K562 (cell line): ENCODE measurements around the gene SYPL2. TPM values are rescaled to one million over a fixed set of nuclear protein-coding genes. Genes with fewer than 3 reads are reported as not detected.

Experiments
- ARID2 ChIP-seq: fragments of 450-650 bp; IDR thresholded peaks from 2 replicates; pipeline ENCODE4 v1.6.1; 2017; ENCODE audit warnings: antibody characterized with exemption, mild to moderate bottlenecking
- ATF1 ChIP-seq, 2 experiments: fragments of 450-650 bp in 1 of 2; IDR thresholded peaks; 2 replicates each; pipeline ENCODE4 v1.6.1; 2016; ENCODE audit warnings: missing compliant biosample characterization in 1 of 2, missing genetic modification characterization in 1 of 2
- GTF2E2 ChIP-seq: fragments of 200-800 bp; sonication (Bioruptor generic); IDR thresholded peaks from 2 replicates; pipeline ENCODE4 v1.6.1; 2016; ENCODE audit warnings: missing genetic modification characterization, missing compliant biosample characterization
- HLTF ChIP-seq: fragments of 450-650 bp; IDR thresholded peaks from 2 replicates; pipeline ENCODE4 v1.6.1; 2016
- NCOA2 ChIP-seq, 2 experiments: fragments of 450-650 bp; IDR thresholded peaks; 2 replicates each; pipeline ENCODE4 v1.6.1; 2018; ENCODE audit warnings: mild to moderate bottlenecking in 2 of 2, moderate library complexity in 1 of 2; ENCODE audit not compliant: partially characterized antibody in 2 of 2
- SPI1 ChIP-seq: IDR thresholded peaks from 2 replicates; pipeline ENCODE4 v1.6.1; 2011; ENCODE audit warnings: low read depth, low read length, control low read depth, borderline replicate concordance
- TFAM ChIP-seq: fragments of 250-450 bp; sonication (Bioruptor Pico); conservative IDR thresholded peaks from 2 replicates; pipeline ENCODE4 v1.5.0; 2021; ENCODE audit warnings: mild to moderate bottlenecking, moderate library complexity
- ZFPM2 ChIP-seq: fragments of 250-450 bp; sonication (Bioruptor Pico); IDR thresholded peaks from 2 replicates; pipeline ENCODE4 v1.5.1; 2022; ENCODE audit warnings: mild to moderate bottlenecking
- ZNF253 ChIP-seq: fragments of 250-450 bp; sonication (Bioruptor Pico); conservative IDR thresholded peaks from 2 replicates; pipeline ENCODE4 v1.6.1; 2021; ENCODE audit warnings: mild to moderate bottlenecking
- ZNF282 ChIP-seq: sonication (generic); formaldehyde crosslinking; IDR thresholded peaks from 2 replicates; pipeline ENCODE4 v1.8.1; 2023; ENCODE audit warnings: missing genetic modification reagents
- ZNF586 ChIP-seq: fragments of 450-650 bp; formaldehyde crosslinking; conservative IDR thresholded peaks from 2 replicates; pipeline ENCODE4 v1.4.0; 2020; ENCODE audit warnings: mild to moderate bottlenecking, moderate library complexity
- ZNF695 ChIP-seq: fragments of 450-650 bp; formaldehyde crosslinking; IDR thresholded peaks from 2 replicates; pipeline ENCODE4 v1.4.0; 2020; ENCODE audit warnings: mild to moderate bottlenecking, moderate library complexity
- polyA plus RNA-seq, 8 experiments: library from polyadenylated mRNA; depleted of rRNA in 4 of 8; stranded (reverse) in 5 of 8; unstranded in 3 of 8; fragments of >200 nt; fragmentation: Nextera tagmentation in 2 of 8; fragmentation: Illumina TruSeq in 1 of 8; extraction: Ambion mirVana in 2 of 8; extraction: Trizol in 1 of 8; gene quantifications; 2 replicates each; pipeline versions ENCODE4 v1.2.1 to v1.2.3, GENCODE V29; 2011 to 2014; ENCODE audit warnings: inconsistent platforms in 1 of 8, missing spikeins in 1 of 8
- total RNA-seq, 7 experiments: library from RNA; depleted of rRNA in 6 of 7; stranded (reverse); fragments of >200 nt in 6 of 7; fragmentation: Illumina TruSeq in 2 of 7; extraction: Trizol in 2 of 7; gene quantifications; 2 replicates each; pipeline versions ENCODE4 v1.2.1 to v1.2.3, GENCODE V29; 2011 to 2021; ENCODE audit warnings: low replicate concordance in 1 of 7
- TF ChIP-seq, protein P1 (sequence below): fragments of 250-450 bp; sonication (Bioruptor Pico); IDR thresholded peaks from 2 replicates; pipeline ENCODE4 v1.5.0; 2021
- TF ChIP-seq, protein P2 (sequence below): fragments of 450-650 bp; formaldehyde crosslinking; IDR thresholded peaks from 2 replicates; pipeline ENCODE4 v1.4.0; 2022; ENCODE audit warnings: mild to moderate bottlenecking, moderate library complexity
- TF ChIP-seq, protein P3 (sequence below): sonication (generic); formaldehyde crosslinking; IDR thresholded peaks from 2 replicates; pipeline ENCODE4 v1.8.1; 2023; ENCODE audit warnings: mild to moderate bottlenecking, missing genetic modification reagents

Gene SYPL2
- total and polyA plus RNA-seq, 9 of the 15 experiments (the other 6 are each of a cell fraction or from before 2014, with no cell fraction given): 0.03 to 0.20 (median 0.07) TPM; not detected in 2

DNA sequence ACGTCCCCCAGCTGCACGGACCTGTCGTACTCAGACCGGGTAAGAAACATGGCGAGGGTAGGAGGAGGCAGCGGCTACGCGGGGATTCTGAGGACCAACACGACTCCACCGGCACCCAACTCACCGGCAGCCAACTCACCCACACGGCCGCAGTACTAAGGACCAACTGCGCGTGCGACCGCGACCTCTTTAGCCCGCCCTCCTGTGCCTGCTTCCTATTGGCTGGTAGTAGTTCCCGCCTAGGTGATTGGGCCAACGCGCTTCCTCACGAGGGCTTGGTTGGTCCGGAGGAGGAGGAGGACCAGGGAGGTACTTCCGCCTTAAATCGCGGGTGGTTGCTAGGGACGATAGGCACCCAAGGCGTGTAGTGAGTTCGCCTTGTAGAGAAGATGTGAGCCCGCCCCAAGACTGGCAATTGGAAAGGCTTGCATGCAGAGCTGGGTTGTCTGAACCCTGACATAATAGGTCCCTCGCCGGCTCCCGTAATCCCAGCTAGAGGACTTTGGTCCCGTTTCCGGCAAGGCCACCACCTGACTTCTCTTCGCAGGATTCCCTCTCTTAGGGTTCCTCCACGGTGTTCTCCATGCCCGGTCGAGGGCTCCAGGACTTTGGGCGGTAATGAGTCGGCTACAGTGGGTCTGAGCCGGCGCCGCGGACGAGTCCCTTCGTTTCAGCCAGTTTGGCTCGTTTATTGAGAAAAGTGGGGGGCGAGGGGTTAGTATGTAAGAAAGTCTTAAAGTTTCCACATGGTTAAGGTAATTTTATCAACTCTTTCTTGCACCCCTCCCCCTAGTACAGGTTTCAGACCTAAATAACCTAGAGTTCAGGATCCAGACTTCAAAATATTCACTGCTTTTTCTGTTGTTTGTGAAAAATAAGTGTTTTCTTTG lies 39.8 kb upstream of the SYPL2 start, which contains the start of gene PSMA5 (continued):
- TF ChIP-seq, protein P1, sequence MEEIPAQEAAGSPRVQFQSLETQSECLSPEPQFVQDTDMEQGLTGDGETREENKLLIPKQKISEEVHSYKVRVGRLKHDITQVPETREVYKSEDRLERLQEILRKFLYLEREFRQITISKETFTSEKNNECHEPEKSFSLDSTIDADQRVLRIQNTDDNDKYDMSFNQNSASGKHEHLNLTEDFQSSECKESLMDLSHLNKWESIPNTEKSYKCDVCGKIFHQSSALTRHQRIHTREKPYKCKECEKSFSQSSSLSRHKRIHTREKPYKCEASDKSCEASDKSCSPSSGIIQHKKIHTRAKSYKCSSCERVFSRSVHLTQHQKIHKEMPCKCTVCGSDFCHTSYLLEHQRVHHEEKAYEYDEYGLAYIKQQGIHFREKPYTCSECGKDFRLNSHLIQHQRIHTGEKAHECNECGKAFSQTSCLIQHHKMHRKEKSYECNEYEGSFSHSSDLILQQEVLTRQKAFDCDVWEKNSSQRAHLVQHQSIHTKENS (CRISPR knock-in tag): no peak
- TF ChIP-seq HLTF (no peak), SPI1 (peak; percentile 78), NCOA2 (IDR thresholded peaks at IDR 0.05; ENCODE audit: partially characterized antibody in 2 of 2) (no peak), ZFPM2 (CRISPR knock-in tag) (no peak), TFAM (no peak), ATF1 (CRISPR knock-in tag; IDR thresholded peaks at IDR 0.05) (no peak), ATF1 (tag; IDR thresholded peaks at IDR 0.05) (peak; percentile 91), ZNF695 (CRISPR knock-in tag) (no peak), GTF2E2 (no peak; the same call in 1 of the 2 replicates), ZNF282 (no peak), ARID2 (no peak), ZNF253 (CRISPR knock-in tag) (no peak), ZNF586 (CRISPR knock-in tag) (no peak)
- TF ChIP-seq, protein P2, sequence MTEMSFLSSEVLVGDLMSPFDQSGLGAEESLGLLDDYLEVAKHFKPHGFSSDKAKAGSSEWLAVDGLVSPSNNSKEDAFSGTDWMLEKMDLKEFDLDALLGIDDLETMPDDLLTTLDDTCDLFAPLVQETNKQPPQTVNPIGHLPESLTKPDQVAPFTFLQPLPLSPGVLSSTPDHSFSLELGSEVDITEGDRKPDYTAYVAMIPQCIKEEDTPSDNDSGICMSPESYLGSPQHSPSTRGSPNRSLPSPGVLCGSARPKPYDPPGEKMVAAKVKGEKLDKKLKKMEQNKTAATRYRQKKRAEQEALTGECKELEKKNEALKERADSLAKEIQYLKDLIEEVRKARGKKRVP: no peak
- TF ChIP-seq, protein P3, sequence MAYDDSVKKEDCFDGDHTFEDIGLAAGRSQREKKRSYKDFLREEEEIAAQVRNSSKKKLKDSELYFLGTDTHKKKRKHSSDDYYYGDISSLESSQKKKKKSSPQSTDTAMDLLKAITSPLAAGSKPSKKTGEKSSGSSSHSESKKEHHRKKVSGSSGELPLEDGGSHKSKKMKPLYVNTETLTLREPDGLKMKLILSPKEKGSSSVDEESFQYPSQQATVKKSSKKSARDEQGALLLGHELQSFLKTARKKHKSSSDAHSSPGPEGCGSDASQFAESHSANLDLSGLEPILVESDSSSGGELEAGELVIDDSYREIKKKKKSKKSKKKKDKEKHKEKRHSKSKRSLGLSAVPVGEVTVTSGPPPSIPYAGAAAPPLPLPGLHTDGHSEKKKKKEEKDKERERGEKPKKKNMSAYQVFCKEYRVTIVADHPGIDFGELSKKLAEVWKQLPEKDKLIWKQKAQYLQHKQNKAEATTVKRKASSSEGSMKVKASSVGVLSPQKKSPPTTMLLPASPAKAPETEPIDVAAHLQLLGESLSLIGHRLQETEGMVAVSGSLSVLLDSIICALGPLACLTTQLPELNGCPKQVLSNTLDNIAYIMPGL (CRISPR knock-in tag): no peak
